ENCODE measurements around the gene EN2. TPM values are rescaled to one million over a fixed set of nuclear protein-coding genes. Genes with fewer than 3 reads are reported as not detected.

The EN2 gene
- total and polyA plus RNA-seq, 2 of the 13 experiments (the other 11 are each of a cell fraction or from before 2014, with no cell fraction given), result not detected

- Histone ChIP-seq H3K36me3 (replicated peaks in 1 of 2; ENCODE audit: control insufficient read depth in 1 of 2, insufficient read depth in 2 of 2, low read length in 2 of 2) (no peaks in the 10 kb centered on the region), H3K9ac (ENCODE audit: insufficient read depth, low read depth, low read length) (no peak overlapping the region), H3K79me2 (ENCODE audit: insufficient read depth, low read length) (no peaks in the 10 kb centered on the region), H3K9me3 (ENCODE audit: low read length) (no peaks in the 10 kb centered on the region), H4K20me1 (ENCODE audit: insufficient read depth, low read length) (no peaks in the 10 kb centered on the region), H3K27me3 (ENCODE audit: control insufficient read depth in 1 of 2, insufficient read depth in 2 of 2, low read length in 2 of 2) (peaks cover 0 to 55% of the 10 kb centered on the region in 2 experiments), H3K4me1 (ENCODE audit: insufficient read depth, low read length) (no peaks in the 10 kb centered on the region), H3K4me2 (ENCODE audit: low read depth, low read length) (no peak overlapping the region), H3K4me3 (replicated peaks in 1 of 3; ENCODE audit: insufficient read depth in 1 of 3, low read depth in 2 of 3, low read length in 3 of 3) (no peak overlapping the region), H2AFZ (ENCODE audit: low read length) (no peak overlapping the region), H3K27ac (ENCODE audit: extremely low read length, insufficient read depth, low read length) (no peak overlapping the region)
- ChIA-PET POLR2A (no interaction called here), CTCF (ENCODE audit: low intra/inter-chr PET ratio, low total read pairs) (no interaction called here)
- in situ Hi-C loops (cut with HindIII; ENCODE audit: extremely low pct_ligation_motif_present, low pct_unique_long_range_greater_than_20kb), result no loop called here
- ATAC-seq (no peak), DNase-seq (ENCODE audit: low spot score) (no peak), FAIRE-seq (no peak)
- no TSS peak for BruUV-seq (replicated peaks)
- no peak for TF ChIP-seq KDM1A (CRISPR knock-in tag; IDR thresholded peaks at IDR 0.05)
- no peak for TF ChIP-seq SAFB2 (CRISPR knock-in tag; IDR thresholded peaks at IDR 0.05; ENCODE audit: borderline replicate concordance, low read depth)
- TF ChIP-seq ZNF335 (CRISPR knock-in tag; IDR thresholded peaks at IDR 0.05), result no peak
- no peak for TF ChIP-seq ARID2 (CRISPR knock-in tag; IDR thresholded peaks at IDR 0.05; ENCODE audit: borderline replicate concordance)
- no peak for TF ChIP-seq ZNF546 (CRISPR knock-in tag; conservative IDR thresholded peaks at IDR 0.05)
- TF ChIP-seq ZNF251 (CRISPR knock-in tag; IDR thresholded peaks at IDR 0.05), result no peak
- TF ChIP-seq SALL2 (CRISPR knock-in tag; IDR thresholded peaks at IDR 0.05), result no peak
- TF ChIP-seq BRCA1 (CRISPR knock-in tag; IDR thresholded peaks at IDR 0.05), result no peak
- TF ChIP-seq SIN3B (IDR thresholded peaks at IDR 0.05; ENCODE audit: low read length), result no peak
- TF ChIP-seq EHMT2 (IDR thresholded peaks at IDR 0.05; ENCODE audit: borderline replicate concordance, low read depth, low read length), result no peak
- TF ChIP-seq NKX3-1 (CRISPR knock-in tag; IDR thresholded peaks at IDR 0.05), result no peak
- TF ChIP-seq ZNF280D (CRISPR knock-in tag; IDR thresholded peaks at IDR 0.05), result no peak
- WGBS (ENCODE audit: low lambda C conversion rate), result 28% methylated on average over 23 of the region's 24 CpGs
- intact Hi-C loops (cut with micrococcal nuclease; ENCODE audit: unreplicated experiment), result loop anchor here (10.0 kb wide), 2 partner anchors 320 to 350 kb away; no protein-coding TSS in a partner anchor
Measured at GRCh38 chr7:155414547-155415492, 43.1 kb upstream of the EN2 start.

Data from HepG2 (cell line).